ENCODE measurements around the gene EIF4E.

The EIF4E gene

DNA sequence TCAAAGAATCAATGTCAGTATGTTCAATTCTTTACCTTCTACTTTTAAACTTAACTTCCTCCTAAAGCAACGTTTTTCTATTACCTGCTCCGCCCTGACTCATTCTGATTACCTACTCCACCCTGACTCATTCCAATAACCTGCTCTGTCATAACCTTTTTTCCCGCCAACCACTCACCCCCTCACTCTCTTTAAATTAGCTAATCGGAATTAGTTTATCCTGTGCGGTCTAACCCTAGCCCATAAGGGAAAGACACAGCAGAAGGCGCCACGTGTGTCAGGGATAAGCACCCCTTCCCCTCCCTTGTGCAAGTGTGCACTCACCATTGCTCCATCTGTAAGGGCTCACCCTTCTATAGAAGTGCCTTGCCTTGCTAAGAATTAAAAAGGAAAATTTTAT, 64.4 kb downstream of the EIF4E start:
- in situ Hi-C loops (cut with HindIII; ENCODE audit: low sequenced_read_pairs), result no loop called here
- H3K4me3 ChIP-seq (ENCODE audit: low read depth, low read length), result no peak overlapping the region
- no peak for DNase-seq (ENCODE audit: low read depth)
- TF ChIP-seq, protein P1, sequence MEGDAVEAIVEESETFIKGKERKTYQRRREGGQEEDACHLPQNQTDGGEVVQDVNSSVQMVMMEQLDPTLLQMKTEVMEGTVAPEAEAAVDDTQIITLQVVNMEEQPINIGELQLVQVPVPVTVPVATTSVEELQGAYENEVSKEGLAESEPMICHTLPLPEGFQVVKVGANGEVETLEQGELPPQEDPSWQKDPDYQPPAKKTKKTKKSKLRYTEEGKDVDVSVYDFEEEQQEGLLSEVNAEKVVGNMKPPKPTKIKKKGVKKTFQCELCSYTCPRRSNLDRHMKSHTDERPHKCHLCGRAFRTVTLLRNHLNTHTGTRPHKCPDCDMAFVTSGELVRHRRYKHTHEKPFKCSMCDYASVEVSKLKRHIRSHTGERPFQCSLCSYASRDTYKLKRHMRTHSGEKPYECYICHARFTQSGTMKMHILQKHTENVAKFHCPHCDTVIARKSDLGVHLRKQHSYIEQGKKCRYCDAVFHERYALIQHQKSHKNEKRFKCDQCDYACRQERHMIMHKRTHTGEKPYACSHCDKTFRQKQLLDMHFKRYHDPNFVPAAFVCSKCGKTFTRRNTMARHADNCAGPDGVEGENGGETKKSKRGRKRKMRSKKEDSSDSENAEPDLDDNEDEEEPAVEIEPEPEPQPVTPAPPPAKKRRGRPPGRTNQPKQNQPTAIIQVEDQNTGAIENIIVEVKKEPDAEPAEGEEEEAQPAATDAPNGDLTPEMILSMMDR (IDR thresholded peaks at IDR 0.05; ENCODE audit: low read depth, low read length, missing control alignments), result no peak

DNA sequence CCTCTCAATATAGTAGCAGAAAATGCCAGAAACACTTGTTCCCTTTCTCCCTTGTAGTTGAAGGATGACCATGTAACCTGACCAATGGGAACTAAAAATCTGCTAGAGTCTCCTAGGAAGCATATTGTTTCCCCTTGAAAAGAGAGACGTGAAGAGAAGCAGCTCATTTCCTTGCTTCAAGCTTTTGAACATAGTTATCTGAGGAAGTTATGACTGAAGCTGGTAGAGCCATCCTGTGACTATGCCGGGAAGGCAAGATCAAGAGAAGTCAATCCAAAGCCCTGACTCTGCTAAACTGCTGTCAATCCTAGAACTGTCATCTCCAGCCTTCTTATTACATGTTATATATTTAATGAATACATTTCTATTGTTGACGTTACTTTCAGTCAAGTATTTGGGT, 66.6 kb downstream of the EIF4E start:
- in situ Hi-C loops (cut with HindIII; ENCODE audit: low sequenced_read_pairs), result no loop called here
- TF ChIP-seq, protein P1 (IDR thresholded peaks at IDR 0.05; ENCODE audit: low read depth, low read length, missing control alignments), result no peak
- no peak overlapping the region for H3K4me3 ChIP-seq (ENCODE audit: low read depth, low read length)
- no peak for DNase-seq (ENCODE audit: low read depth)

DNA sequence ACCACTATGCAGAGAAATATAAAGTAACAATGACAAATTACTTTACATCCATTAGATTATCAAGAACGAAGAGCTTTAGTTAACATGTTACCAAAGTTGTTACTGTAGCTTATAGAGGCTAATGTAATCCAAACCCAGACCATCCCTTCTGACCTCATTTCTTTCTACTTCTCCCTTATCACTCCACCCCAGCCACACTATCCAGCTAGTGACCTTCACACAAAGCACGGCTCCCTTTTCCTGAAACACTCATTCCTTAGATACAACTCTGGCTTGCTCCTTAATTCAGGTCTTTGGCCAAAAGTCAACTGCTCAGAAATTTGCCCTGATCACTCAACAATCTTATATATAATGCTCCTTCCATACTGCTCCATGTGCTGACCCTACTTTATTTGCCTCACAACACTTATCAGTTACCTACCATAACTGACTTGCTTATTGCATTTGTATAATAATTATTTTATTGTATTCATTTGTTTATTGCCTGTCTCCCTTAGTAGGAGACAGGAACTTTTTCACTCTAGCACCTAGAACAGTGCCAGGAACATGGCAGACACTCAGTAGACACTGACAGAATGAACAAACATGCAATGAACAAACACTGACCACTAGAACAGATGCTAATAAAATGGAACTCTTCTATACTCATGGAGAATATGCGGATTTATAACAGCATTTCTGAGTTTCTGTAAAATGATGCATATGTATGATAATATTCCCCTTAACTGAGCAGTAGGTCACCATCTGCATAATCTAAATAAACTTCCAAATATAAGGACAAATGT, 67.6 kb downstream of the EIF4E start:
- in situ Hi-C loops (cut with HindIII; ENCODE audit: low sequenced_read_pairs), result no loop called here
- H3K4me3 ChIP-seq (ENCODE audit: low read depth, low read length), result no peak overlapping the region
- TF ChIP-seq, protein P1 (IDR thresholded peaks at IDR 0.05; ENCODE audit: low read depth, low read length, missing control alignments), result no peak
- DNase-seq (ENCODE audit: low read depth), result no peak

DNA sequence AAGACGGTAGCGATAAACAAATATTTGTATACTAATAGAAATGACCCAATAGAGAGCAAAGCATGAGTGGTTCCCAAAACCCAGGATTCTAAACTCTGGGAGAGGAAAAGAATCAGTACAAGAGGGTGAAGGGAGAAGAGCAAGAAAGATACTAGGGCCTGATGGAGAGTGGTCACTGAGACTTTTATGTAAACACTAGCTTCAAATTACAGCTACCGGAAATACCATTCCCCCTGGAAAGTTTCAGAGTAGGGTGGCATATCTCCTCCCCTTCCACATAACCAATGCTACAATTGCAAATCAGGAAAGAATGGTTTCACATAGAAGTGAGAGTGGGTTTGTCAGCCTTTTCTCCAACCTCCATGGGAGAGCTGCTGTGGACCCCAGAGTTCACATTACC, 77.1 kb downstream of the EIF4E start:
- in situ Hi-C loops (cut with HindIII; ENCODE audit: low sequenced_read_pairs), result no loop called here
- TF ChIP-seq, protein P1 (IDR thresholded peaks at IDR 0.05; ENCODE audit: low read depth, low read length, missing control alignments), result no peak
- H3K4me3 ChIP-seq (ENCODE audit: low read depth, low read length), result no peak overlapping the region
- DNase-seq (ENCODE audit: low read depth), result no peak

DNA sequence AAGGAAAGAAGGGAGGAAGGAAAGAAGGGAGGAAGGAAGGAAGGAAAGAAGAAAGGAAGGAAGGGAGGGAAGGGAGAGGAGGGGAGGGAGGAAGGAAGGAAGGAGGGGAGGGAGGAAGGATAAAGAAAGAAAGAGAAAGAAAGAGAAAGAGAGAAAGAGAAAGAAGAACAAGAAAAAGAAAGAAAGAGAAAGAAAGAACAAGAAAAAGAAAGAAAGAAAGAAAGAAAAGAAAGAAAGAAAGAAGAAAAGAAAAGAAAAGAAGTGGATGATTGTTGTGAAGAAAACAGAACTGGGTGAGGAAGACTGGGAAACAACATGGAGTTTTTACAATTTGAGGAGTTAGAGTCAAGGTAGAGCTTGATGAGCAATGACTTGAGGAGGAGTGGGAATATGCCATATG, 78.0 kb downstream of the EIF4E start:
- DNase-seq (ENCODE audit: low read depth), result no peak
- TF ChIP-seq, protein P1 (IDR thresholded peaks at IDR 0.05; ENCODE audit: low read depth, low read length, missing control alignments), result no peak
- no peak overlapping the region for H3K4me3 ChIP-seq (ENCODE audit: low read depth, low read length)
- in situ Hi-C loops (cut with HindIII; ENCODE audit: low sequenced_read_pairs), result no loop called here

DNA sequence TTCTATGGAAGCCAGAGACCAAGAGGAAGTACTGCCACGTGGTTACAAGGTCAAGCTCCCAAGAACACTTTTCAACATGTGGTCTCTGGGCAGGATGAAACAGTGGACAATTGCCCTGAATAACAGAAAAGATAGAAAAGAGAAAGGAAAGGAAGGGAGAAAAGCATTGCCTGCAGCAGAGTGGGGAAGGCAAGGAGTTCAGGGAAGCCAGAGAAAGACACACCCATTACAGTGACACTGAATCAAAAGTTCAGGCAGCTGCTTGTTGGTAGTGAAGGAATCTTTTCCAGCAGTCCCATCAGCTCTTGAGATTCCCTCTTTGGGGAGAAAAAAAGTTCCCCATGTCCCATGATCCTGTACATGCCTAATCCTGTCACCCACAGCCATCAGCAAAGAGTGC, 80.5 kb downstream of the EIF4E start:
- TF ChIP-seq, protein P1 (IDR thresholded peaks at IDR 0.05; ENCODE audit: low read depth, low read length, missing control alignments), result no peak
- DNase-seq (ENCODE audit: low read depth), result no peak
- H3K4me3 ChIP-seq (ENCODE audit: low read depth, low read length), result no peak overlapping the region
- in situ Hi-C loops (cut with HindIII; ENCODE audit: low sequenced_read_pairs), result no loop called here

All from astrocyte of the cerebellum (primary cell).